ENCODE measurements around the gene PADI6. TPM values are rescaled to one million over a fixed set of nuclear protein-coding genes. Genes with fewer than 3 reads are reported as not detected.
A peak's percentile ranks its signal among the peaks of the same experiment; 100 is the strongest.
"Not testable (repeated sequence)": the region's sequence is repeated elsewhere in the genome, so short reads cannot be mapped to it uniquely, and the experiment has no call there.

PADI6 gene
- polyA plus RNA-seq (ENCODE audit: insufficient read length in 12 of 12): not detected
- long read RNA-seq, donor 1: 0 reads
- long read RNA-seq, donor 2: 0 reads
- long read RNA-seq, donor 3: 0 reads
- long read RNA-seq, donor 4: 0 reads
- long read RNA-seq, donor 5: 0 reads
- long read RNA-seq, donor 6: 0 reads
- long read RNA-seq, donor 7: 0 reads
- long read RNA-seq, donor 8: 0 reads
- long read RNA-seq, donor 9: 0 reads
- long read RNA-seq, donor 10: 0 reads
- long read RNA-seq, donor 11: 0 reads

- no peak for DNase-seq
Measured at GRCh38 chr1:17371896-17372295, at the start of gene PADI6. Gene PADI6, plus strand, starts transcription at chr1:17372196. Its CDS starts 50 bp downstream, at chr1:17372246.

- no peak for DNase-seq
Measured at GRCh38 chr1:17328855-17329254, 43.1 kb upstream of the PADI6 start.

GRCh38 chr1:17329610-17330009 lies 42.4 kb upstream of the PADI6 start:
- DNase-seq: no peak

GRCh38 chr1:17330856-17331255 lies 41.1 kb upstream of the PADI6 start:
- DNase-seq: no peak

- no peak for DNase-seq
Measured at GRCh38 chr1:17333081-17333480, 38.9 kb upstream of the PADI6 start.

GRCh38 chr1:17335821-17336710 lies 35.9 kb upstream of the PADI6 start:
- DNase-seq: peak; percentile 12

GRCh38 chr1:17338706-17339493 lies 33.1 kb upstream of the PADI6 start:
- DNase-seq: no peak

- no peak for DNase-seq
Measured at GRCh38 chr1:17339521-17339920, 32.5 kb upstream of the PADI6 start.

GRCh38 chr1:17340358-17340757 lies 31.6 kb upstream of the PADI6 start:
- DNase-seq: no peak

GRCh38 chr1:17342014-17342441 lies 30.0 kb upstream of the PADI6 start:
- no peak for DNase-seq

- not testable (repeated sequence) for DNase-seq
Measured at GRCh38 chr1:17345506-17345905, 26.5 kb upstream of the PADI6 start.

- no peak for DNase-seq
Measured at GRCh38 chr1:17346046-17346789, 25.8 kb upstream of the PADI6 start.

GRCh38 chr1:17347769-17348592 lies 24.0 kb upstream of the PADI6 start:
- DNase-seq: no peak

GRCh38 chr1:17348593-17349234 lies 23.3 kb upstream of the PADI6 start:
- no peak for DNase-seq

GRCh38 chr1:17350083-17350482 lies 21.9 kb upstream of the PADI6 start:
- no peak for DNase-seq

GRCh38 chr1:17350928-17351446 lies 21.0 kb upstream of the PADI6 start:
- no peak for DNase-seq

GRCh38 chr1:17351598-17352324 lies 20.2 kb upstream of the PADI6 start:
- no peak for DNase-seq

GRCh38 chr1:17352419-17352909 lies 19.5 kb upstream of the PADI6 start:
- DNase-seq: no peak

GRCh38 chr1:17355898-17356297 lies 16.1 kb upstream of the PADI6 start:
- DNase-seq: no peak
